Activated CD8-positive, alpha-beta memory T cell treated with anti-CD3 and anti-CD28 coated beads, Interleukin-2, amount 50 U/mL, for 48 hours (primary cell): ENCODE measurements around the gene DHPS.
"Not testable (repeated sequence)": the region's sequence is repeated elsewhere in the genome, so short reads cannot be mapped to it uniquely, and the experiment has no call there.

Experiments used
- DNase-seq: peaks from one replicate; pipeline ENCODE4 v3.0.0-alpha.2; 2020

The DHPS gene

GRCh38 chr19:12670159-12670928, 11.3 kb downstream of the DHPS start:
- no peak for DNase-seq

- peak; percentile 88 for DNase-seq
These were observed 12.2 kb downstream of the DHPS start for GRCh38 chr19:12669270-12670158.

DNA sequence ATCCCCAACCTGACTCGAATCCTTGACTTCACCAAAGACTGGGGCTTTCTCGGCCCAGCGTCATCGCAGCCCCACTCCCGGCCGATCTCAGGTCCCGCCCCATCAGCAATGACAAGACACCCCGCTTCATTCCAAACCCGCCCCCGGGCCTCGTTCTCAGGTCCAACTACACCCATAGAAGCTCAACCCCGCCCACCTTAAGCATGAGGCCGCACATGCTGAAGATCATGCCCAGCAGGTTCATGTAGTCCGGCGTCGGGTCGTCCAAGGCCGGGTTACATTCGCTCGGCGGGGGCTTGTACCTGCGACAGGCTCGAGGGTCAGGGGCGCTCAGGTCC, 12.8 kb downstream of the DHPS start:
- peak; percentile 81 for DNase-seq

DNA sequence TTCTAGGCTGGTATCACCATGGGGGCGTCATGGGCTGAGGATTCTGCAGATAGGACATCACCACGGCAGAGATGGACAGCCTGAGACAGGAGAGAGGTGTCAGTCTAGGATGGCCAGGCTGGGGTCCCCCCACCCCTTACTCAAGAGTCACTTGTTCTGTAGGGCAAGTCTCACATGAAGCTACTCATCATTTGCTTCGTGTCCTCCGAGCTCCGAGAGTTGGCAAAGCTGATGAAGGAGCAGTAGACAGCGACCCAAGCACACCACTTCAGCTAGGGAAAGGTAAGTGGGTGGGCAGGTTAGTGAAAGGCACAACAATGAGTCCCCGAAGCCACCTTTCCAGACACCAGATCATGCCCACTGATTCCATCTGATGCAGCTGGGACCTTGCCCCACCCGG, 13.3 kb downstream of the DHPS start:
- no peak for DNase-seq

DNA sequence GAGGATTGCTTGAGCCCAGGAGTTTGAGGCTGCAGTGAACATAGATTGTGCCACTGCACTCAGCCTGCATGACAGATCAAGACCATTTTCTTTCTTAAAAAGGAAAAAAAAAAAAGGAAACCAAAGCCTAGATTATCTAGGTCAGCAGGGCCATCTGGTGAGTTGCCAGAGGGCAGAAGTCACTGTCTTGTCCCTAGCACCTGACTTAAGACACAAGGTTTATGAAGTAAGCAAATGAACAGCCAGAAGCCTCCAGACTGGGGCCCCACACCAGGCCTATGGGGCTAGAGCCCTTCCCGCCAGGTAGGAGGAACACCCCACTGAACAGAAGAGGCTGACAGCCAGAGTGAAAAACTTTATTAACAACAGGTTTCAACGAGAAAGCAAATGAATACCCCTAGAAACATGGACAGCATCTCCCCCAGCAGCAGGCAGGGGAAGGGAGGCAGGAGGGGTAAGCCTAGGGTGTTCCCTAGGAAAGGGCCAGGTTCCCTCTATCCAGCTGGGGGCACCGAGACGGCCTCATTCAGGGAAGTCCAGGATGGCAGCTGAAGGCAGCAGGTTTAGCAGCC, 13.9 kb downstream of the DHPS start:
- no peak for DNase-seq

DNA sequence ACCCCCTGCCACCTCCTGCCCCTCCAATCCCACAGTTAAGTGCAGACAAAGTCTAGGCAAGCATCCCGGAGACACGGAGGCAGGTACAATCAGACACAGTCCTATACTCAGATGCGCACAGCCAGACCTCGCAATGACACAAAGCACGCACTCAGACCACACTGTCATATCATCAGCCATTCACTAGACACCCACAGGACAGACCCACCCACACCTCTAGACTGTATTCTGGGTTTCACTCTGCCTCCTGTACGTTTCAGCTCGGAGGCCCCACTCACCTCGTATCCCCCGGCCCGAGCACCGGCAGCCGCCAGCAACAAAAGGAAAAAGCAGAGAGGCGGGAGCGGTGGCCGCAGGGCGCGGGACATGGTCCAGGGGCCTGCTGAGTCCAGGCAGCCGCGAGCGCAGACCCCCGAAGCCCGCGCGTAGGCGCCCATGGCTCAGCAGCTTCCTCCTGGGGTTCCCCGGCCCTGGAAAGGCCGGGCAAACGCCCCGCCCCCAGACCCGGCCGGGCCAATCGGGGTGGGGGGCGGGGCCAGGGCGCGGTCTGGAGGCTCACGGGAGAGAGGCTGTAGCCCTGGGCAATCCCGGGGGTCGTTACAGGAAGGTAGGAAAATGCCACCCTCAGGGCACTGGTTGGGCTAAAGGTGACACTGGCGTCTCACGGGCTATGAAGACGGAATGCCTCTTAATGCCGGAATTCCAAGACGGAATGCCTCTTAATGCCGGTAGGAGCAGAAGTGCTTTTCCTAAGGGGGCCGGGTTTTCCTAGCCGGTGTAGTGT, 15.2 kb downstream of the DHPS start, which contains the start of the genes MAN2B1 and WDR83:
MAN2B1 (minus strand) TSS at position 478 of the 784 bp plus-strand sequence; CDS start at position 437, 41 bp downstream.
WDR83 (plus strand) TSS at position 543 of the 784 bp plus-strand sequence. CDS start 2,984 bp downstream, outside the sequence.
- peak; percentile 91 for DNase-seq

DNA sequence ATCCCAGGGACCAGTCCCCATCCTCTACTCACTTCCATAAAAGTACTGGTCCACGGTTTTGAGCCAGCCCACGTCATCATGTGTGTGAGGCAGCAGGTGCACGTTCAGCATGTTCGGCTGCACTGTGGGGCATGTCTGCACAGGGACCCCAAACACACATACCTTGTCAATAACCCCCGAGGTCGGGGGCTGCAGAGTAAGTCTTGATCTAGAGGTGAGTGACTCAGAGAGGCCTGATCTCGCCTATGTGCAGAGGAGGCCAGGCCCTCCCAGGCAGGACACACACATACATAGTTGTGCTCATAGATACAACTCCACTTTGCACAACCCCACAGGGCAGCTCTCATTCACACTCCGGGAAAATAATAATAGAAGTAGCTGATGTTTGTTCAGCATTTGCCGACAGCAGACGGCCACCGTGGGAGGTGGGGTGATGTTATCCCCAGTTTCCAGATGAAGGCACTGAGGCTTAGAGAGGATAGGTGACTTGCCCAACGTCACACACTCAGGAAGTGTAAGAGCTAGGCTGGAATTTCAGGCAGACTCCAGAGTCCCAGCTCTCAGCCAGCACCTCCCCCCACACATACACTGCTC, 15.9 kb downstream of the DHPS start:
- DNase-seq: no peak

GRCh38 chr19:12665281-12665573, 16.5 kb downstream of the DHPS start:
- DNase-seq: peak; percentile 74

DNA sequence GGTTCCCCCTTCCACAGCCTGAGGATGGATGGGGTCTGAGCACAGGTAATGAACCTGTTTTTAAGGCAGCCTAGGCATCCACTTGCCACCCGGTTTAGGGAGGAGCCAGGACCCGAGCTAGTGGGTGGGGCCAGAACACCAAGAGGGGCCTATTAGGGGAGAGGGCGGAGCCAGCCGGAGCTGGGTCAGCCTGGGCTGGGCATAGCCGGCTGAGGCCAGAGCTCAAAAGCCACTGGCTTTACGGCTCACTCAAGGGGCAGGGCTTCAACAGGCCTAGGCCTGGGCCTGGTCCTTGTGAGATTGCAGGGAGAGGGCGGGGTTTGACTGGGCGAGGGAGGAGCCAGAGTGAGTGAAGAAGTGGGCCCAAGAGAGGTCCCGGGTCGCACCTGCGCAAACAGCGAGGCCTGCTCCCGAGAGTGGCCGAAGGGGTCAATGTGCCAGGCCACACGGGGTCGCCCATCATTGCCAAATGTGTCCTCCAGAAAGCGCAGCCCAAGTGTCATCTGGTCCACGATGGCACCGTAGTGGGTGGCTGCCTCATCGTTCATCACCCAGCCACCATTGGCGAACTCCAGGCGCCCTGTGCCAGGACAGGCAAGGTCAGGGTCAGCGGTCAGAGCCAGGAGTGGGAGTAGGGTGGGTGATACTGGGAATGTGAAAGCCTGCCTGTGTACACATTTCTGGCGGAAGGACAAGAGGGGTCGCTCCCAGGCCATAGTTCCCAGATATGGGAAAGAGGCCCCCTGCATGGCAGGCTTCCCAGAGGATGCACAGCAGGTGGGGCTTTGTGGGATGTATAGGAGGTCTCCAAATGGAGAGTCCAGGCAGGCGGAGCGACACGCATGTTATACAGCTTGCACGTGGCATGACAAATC, 17.0 kb downstream of the DHPS start:
- DNase-seq: no peak

DNA sequence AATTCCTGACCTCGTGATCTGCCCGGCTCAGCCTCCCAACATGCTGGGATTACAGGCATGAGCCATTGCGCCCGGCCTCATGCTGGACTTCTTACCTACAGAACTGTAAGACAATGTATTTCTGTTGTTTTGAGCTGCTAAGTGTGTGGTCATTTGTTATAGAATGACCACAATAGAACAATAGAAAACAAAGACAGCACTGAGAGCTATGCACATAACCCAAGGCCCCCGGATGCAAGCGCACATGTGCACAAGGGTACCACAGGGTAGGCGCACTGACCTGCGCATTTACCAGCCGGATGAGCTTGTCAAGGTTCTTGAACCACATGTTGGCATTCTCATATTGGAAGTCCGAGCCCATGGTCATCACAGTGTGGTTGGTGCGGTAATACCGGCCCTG, 20.7 kb downstream of the DHPS start:
- DNase-seq: no peak

DNA sequence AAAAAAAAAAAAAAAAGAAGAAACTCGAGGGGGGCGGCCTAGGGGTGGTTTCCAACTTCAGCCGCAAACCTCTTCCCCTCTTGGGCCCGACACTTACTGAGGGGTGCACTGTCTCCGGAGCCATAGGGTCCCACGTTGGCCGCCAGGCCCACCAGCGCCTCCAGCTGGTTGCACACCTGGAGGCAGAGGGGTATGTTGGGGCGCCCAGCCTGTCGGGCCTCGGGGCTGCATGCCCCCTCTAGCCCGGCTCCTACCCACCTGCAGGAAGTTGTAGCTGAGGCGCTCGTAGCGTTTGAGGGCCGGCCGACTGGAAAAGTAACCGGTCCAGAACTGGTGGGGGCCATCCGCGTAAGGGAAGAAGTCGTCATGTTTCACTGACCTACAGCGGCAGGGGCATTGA, 23.7 kb downstream of the DHPS start:
- DNase-seq: no peak

DNA sequence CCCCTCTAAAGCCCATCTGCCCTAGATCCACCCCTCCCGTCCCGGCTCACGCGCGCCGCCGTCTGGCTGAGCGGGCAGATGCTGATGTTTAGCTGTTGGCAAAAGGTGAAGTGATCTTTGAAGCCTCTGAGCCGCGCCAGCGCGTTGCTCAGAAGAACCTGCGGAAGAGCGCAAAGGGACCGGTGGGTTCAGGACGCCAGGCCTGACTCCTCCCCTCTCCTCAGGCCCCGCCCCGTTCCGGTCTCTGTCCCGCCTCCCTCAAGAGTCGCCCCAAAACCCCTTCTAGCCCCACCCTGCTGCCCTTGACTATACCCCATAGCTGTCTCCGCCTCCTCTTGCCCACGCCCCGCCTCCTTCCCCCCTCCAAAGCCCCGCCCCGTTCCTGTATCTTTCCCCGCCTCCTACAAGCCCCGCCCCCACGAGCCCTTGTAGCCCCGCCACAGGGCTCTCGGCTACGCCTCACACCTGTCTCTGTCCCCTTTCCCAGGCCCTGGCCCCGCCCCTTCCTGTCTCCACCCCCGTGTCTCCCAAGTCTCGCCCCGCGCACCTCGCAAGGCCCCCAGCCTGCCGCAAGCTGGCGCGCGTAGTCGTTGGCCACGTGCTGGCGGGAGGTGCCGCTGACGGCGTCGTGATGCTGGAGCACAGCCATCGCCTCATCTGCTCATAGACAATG, 24.6 kb downstream of the DHPS start:
- DNase-seq: peak; percentile 71

DNA sequence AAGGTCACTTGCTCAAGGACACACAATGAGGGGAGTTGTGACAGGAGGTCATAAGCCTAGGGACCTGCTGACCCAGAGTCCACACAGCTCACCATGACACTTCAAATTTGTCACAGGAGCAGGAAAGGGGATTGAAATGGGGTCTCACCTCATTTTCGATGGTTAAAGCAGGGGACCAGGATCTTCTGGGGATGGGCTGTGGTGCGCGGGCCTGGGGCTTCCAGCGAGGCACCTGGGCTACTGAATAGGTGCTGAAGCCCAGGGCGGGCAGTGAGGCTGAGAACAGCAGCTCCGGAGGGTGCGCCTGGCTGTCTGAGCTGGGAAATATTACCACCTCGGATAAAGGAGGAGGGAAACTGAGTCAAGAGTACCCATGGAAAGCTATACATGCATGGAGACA, 26.1 kb downstream of the DHPS start:
- no peak for DNase-seq

- no peak for DNase-seq
These were observed 29.5 kb downstream of the DHPS start for GRCh38 chr19:12652219-12652618.

GRCh38 chr19:12649941-12650340, 31.7 kb downstream of the DHPS start:
- no peak for DNase-seq

GRCh38 chr19:12648088-12648487, 33.6 kb downstream of the DHPS start:
- no peak for DNase-seq

- DNase-seq: peak; percentile 81
These were observed 34.1 kb downstream of the DHPS start for GRCh38 chr19:12647490-12648071.

DNA sequence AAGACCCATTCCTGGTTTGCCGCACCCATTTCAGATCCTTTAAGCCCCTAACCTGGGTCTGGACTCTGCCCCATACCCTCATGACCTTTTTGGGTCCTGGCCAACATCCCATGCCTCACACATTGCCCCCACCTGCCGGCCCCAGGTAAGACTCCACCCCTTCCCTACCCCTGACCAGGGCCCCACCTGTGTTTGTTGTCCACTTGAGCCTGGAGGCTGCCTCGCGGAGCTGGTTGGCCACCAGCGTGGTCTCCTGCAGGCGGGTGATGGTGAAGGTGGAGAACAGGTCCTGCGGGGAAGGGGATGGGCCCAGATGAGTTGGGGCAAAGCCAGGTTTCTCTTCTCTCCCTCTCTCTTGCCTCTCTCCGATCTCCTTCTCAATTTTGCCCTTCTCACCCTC, 34.6 kb downstream of the DHPS start:
- DNase-seq: no peak

DNA sequence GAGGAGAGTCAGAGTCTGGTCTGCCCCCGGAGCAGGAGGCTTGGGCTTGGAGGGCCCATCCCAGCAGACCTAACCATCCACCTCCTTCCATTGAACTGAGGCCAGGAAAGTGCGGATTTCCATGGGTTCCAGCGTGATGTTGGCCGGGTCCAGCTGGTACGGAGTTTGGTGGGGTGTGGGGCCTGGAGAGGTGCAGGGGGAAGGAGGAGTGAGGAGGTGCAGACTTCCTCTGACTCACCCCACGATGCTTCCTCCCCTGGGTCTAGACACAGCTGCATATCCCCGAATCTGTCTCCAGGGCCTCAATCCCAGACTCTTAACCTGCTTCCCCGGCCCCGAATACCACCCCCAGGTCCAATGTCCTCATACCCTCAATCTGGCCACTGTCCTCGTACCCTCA, 35.1 kb downstream of the DHPS start:
- no peak for DNase-seq

GRCh38 chr19:12643716-12644115, 38.0 kb downstream of the DHPS start:
- not testable (repeated sequence) for DNase-seq

GRCh38 chr19:12642506-12642905, 39.2 kb downstream of the DHPS start:
- DNase-seq: no peak
